SIG-M5 (cell line): ENCODE results near the gene CHIT1.

Experiments used
- DNase-seq: peaks from one replicate; lab custom pipeline; 2025; lab: John Stamatoyannopoulos, UW

The CHIT1 gene

GRCh38 chr1:203175237-203175826 is 54.1 kb downstream of the CHIT1 start, which contains the start of gene MYBPH:
MYBPH (minus strand) TSS chr1:203175826; CDS start chr1:203175755, 71 bp downstream.
- DNase-seq: no peak

GRCh38 chr1:203174324-203174985 is 55.0 kb downstream of the CHIT1 start:
- DNase-seq: no peak

- no peak for DNase-seq
These were observed 55.9 kb downstream of the CHIT1 start for GRCh38 chr1:203173566-203173965.

GRCh38 chr1:203173011-203173555 is 56.4 kb downstream of the CHIT1 start:
- no peak for DNase-seq

GRCh38 chr1:203172184-203173010 is 57.1 kb downstream of the CHIT1 start:
- DNase-seq: no peak

- no peak for DNase-seq
These were observed 57.9 kb downstream of the CHIT1 start for GRCh38 chr1:203171341-203172183.

- DNase-seq: no peak
These were observed 58.7 kb downstream of the CHIT1 start for GRCh38 chr1:203170625-203171330.

- DNase-seq: no peak
These were observed 59.5 kb downstream of the CHIT1 start for GRCh38 chr1:203169770-203170520.

GRCh38 chr1:203168991-203169390 is 60.5 kb downstream of the CHIT1 start:
- no peak for DNase-seq

GRCh38 chr1:203168256-203168786 is 61.2 kb downstream of the CHIT1 start:
- no peak for DNase-seq

- no peak for DNase-seq
These were observed 61.6 kb downstream of the CHIT1 start for GRCh38 chr1:203167913-203168200.

- no peak for DNase-seq
These were observed 62.2 kb downstream of the CHIT1 start for GRCh38 chr1:203167026-203167912.

GRCh38 chr1:203166192-203166940 is 63.1 kb downstream of the CHIT1 start:
- DNase-seq: no peak
